SW480 (cell line): Measurements from ENCODE around the gene RAB34.
A peak's percentile ranks its signal among the peaks of the same experiment; 100 is the strongest.

Experiments used
- DNase-seq: peaks from one replicate; pipeline ENCODE4 v3.0.0-alpha.2; 2016; ENCODE audit warnings: low spot score

The RAB34 gene

DNA sequence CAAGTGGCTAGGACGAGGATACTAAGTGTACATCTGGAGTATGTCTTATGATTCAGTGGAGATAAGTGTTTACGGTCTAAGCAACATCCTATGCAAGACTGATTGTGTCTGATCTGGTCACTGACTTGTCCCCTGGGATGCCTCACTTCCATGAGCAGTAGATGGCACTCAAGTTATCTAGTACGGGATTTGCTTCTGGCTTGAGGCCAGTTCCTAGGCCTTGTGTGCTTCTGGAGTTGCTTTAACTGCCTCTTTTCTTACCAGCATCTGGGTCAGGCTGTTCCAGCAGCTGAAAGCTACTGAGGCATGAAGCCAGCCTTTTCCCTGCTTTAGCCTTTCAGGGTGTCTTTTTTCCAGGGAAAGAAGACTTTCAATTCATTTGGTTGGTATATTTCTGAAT is 32.7 kb downstream of the RAB34 start:
- no peak for DNase-seq

DNA sequence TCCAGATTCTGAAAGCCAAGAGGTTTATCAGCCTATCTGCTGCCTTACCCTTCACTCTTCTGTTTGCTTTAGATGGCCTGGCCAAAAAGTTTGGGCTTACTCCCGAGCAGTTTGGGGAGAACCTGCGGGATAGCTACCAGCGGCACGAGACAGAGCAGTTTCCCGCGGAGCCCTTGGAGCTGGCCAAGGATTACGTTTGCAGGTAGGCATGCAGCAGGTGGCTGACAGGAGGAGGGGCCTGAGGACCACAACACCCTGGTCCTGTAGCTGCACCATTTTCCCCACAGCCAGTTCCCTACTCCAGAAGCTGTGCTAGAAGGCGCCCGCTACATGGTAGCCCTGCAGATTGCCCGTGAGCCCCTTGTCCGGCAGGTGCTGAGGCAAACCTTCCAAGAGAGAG is 35.0 kb downstream of the RAB34 start:
- no peak for DNase-seq

DNA sequence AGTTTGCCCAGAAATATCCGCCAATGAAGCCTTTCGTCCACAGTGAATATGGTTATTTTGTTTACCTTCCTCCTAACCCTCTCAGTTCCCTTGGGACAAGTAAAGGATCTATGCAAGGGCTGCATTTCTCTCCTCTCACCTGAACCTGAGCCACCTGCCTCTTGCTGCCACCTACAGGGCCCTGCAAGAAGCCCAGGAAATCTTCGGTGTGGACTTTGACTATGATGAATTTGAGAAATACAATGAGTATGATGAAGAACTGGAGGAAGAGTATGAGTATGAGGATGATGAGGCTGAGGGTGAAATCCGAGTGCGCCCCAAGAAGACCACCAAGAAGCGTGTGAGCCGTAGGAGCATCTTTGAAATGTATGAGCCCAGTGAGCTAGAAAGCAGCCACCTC is 41.7 kb downstream of the RAB34 start:
- peak; percentile 26 for DNase-seq

DNA sequence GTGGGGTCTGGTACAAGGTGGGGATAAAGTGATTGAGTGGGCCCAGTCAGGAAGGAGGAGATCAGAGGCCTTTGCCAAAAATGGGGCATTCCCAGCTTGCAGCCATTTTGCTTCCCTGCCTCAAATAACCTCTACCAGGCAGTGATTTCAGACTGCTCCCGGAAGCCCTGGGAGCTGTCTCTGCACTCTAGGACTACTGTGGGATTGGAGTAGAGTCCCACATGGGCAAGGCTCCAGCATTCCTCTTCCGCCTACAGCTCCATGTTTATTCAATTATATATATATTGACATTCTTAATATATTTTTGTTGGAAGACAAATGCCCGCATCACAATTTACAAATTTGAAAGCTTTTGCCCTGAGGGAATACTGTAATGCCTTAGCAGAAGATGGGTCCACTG is 42.2 kb downstream of the RAB34 start:
- DNase-seq, result no peak

DNA sequence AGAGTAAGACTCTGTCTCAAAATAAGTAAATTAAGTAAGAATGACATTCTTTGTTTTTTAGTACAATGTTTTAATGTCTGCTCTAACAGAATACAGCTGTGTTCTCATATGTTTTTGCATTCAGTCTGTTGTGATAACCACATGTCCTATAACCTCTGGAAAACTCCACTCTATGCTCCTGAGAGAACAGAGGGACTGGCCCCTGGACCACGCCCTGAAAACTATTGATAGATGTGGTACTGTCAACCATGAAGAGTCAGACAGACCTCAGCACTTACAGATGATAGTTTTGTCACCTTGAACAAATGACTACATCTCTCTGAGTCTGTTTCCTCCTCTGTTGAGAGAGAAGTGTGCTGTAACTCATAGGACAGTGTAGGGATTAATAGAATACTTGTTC is 47.8 kb downstream of the RAB34 start:
- DNase-seq, result no peak

DNA sequence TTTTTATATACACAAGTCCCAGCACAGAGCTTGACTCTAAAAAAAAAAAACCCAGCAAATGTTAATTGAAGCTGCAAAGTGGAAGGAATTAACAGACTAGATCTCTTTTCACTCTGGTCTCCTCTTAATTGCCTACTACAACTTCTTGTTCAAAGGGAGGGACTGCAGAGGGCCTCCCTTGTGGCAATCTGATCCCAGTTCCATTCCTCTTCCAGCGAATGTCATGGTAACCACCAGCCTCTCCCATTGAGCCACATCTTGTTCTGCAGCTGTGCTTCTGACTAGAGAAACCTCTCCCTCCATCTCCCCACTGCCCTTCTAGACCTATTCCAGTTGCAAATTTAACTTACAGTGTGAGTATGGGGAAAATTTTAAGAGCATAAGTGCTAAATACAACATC is 49.8 kb downstream of the RAB34 start:
- DNase-seq, result no peak

DNA sequence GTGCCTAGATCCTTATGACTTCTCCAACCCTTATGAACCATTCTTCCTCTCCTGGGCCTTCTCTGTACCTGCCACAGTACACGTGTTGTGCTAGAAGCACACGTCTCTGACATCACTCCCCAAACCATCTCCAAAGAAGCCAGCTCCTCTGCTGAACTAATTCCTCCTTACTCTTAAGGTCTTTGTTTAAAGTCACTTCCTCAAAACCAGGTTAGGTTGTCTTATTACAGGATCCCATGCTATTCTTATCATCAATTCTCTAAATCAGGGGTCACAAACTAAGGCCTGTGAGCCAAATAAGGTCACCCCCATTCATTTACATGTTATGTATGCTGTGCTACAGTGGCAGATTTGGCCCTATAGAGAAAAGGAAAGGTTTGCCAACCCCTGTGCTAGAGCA is 51.7 kb downstream of the RAB34 start:
- no peak for DNase-seq
